MM.1S (cell line): ENCODE results near the gene MED13L.

Source experiments
- DNase-seq: peaks from one replicate; pipeline ENCODE4 v3.0.0-alpha.2; 2015
- H2AFZ ChIP-seq: fragments of 300-600 bp; sonication (generic); 2 replicates; pipeline ENCODE4 v1.6.0; 2016; ENCODE audit warnings: antibody characterized with exemption, low read length
- H3F3A ChIP-seq: fragments of 300-600 bp; sonication (generic); 2 replicates; pipeline ENCODE4 v1.6.1; 2016; ENCODE audit warnings: mild to moderate bottlenecking, antibody characterized with exemption, low read length, moderate library complexity, mixed read lengths; ENCODE audit not compliant: insufficient read depth
- H3K27ac ChIP-seq: fragments of 300-600 bp; sonication (generic); 2 replicates; pipeline ENCODE4 v1.5.1; 2016; ENCODE audit warnings: mild to moderate bottlenecking, low read length
- H3K27me3 ChIP-seq: fragments of 300-600 bp; sonication (generic); replicated peaks from 2 replicates; pipeline ENCODE4 v1.6.0; 2016; ENCODE audit warnings: low read length; ENCODE audit not compliant: insufficient read depth
- H3K36me3 ChIP-seq: fragments of 300-600 bp; sonication (generic); replicated peaks from 2 replicates; pipeline ENCODE4 v1.6.1; 2016; ENCODE audit warnings: mild to moderate bottlenecking, low read length, mixed read lengths; ENCODE audit not compliant: insufficient read depth
- H3K4me1 ChIP-seq: fragments of 300-600 bp; sonication (generic); 2 replicates; pipeline ENCODE4 v1.6.1; 2016; ENCODE audit warnings: low read length, mixed read lengths
- H3K4me2 ChIP-seq: fragments of 300-600 bp; sonication (generic); 2 replicates; pipeline ENCODE4 v1.6.0; 2016; ENCODE audit warnings: low read depth, low read length
- H3K4me3 ChIP-seq: fragments of 300-600 bp; sonication (generic); 2 replicates; pipeline ENCODE4 v1.5.1; 2016; ENCODE audit warnings: low read length, mixed read lengths
- H3K79me2 ChIP-seq: fragments of 300-600 bp; sonication (generic); 2 replicates; pipeline ENCODE4 v1.6.1; 2016; ENCODE audit warnings: mixed run types, low read length, mixed read lengths
- H3K9ac ChIP-seq: fragments of 300-600 bp; sonication (generic); 2 replicates; pipeline ENCODE4 v1.6.1; 2016; ENCODE audit warnings: low read length, mixed read lengths
- H3K9me2 ChIP-seq: fragments of 300-600 bp; sonication (generic); replicated peaks from 2 replicates; pipeline ENCODE4 v1.6.1; 2016; ENCODE audit warnings: mild to moderate bottlenecking, low read length, mixed read lengths; ENCODE audit not compliant: insufficient read depth
- H3K9me3 ChIP-seq: fragments of 300-600 bp; sonication (generic); replicated peaks from 2 replicates; pipeline ENCODE4 v1.6.1; 2016; ENCODE audit warnings: mild to moderate bottlenecking, low read length, mixed read lengths; ENCODE audit not compliant: insufficient read depth
- H4K20me1 ChIP-seq: fragments of 300-600 bp; sonication (generic); 2 replicates; pipeline ENCODE4 v1.6.1; 2016; ENCODE audit warnings: mild to moderate bottlenecking, low read length, moderate library complexity, mixed read lengths; ENCODE audit not compliant: insufficient read depth
- EZH2 ChIP-seq: fragments of 300-600 bp; sonication (generic); optimal IDR thresholded peaks from 2 replicates; pipeline ENCODE3; 2017; ENCODE audit warnings: low read depth, mild to moderate bottlenecking, antibody characterized with exemption, low read length, mixed read lengths
- EZH2phosphoT487 ChIP-seq: fragments of 300-600 bp; sonication (generic); IDR thresholded peaks from 2 replicates; pipeline ENCODE4 v1.6.1; 2018; ENCODE audit warnings: antibody characterized with exemption, low read length
- TF ChIP-seq, protein P1 (sequence below): fragments of 300-600 bp; sonication (generic); IDR thresholded peaks from 2 replicates; pipeline ENCODE4 v1.5.1; 2016; ENCODE audit warnings: antibody characterized with exemption, low read length, mixed read lengths

The MED13L gene

DNA sequence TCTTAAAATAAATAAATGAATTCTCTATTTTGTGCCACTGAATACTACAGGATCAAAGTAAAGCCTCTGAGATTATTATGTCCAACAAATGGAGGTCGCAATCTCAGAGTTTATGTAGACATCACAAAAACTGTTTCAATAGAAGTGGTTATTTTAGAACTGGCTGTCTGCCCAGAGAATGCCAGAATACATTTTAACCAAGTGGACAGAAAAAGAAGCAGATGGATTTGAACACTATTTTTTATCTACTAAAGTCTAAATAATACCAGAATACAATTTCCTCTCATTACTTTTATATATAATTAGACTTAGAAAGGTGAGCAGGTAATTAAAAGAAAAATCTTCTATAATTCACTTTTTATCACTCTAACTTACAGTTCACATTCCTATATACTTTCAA lies 118.3 kb downstream of the MED13L start:
- Histone ChIP-seq H3K79me2 (peaks cover 100% of the 10 kb centered on the region), H3K9me2 (no peaks in the 10 kb centered on the region), H4K20me1 (peaks cover 40% of the 10 kb centered on the region), H3K27ac (no peak overlapping the region), H2AFZ (no peak overlapping the region), H3K4me2 (no peak overlapping the region), H3K4me3 (no peak overlapping the region), H3K4me1 (no peaks in the 10 kb centered on the region), H3K9ac (no peak overlapping the region), H3F3A (no peaks in the 10 kb centered on the region), H3K9me3 (no peaks in the 10 kb centered on the region), H3K36me3 (no peaks in the 10 kb centered on the region), H3K27me3 (no peaks in the 10 kb centered on the region)
- DNase-seq = no peak
- TF ChIP-seq, protein P1, sequence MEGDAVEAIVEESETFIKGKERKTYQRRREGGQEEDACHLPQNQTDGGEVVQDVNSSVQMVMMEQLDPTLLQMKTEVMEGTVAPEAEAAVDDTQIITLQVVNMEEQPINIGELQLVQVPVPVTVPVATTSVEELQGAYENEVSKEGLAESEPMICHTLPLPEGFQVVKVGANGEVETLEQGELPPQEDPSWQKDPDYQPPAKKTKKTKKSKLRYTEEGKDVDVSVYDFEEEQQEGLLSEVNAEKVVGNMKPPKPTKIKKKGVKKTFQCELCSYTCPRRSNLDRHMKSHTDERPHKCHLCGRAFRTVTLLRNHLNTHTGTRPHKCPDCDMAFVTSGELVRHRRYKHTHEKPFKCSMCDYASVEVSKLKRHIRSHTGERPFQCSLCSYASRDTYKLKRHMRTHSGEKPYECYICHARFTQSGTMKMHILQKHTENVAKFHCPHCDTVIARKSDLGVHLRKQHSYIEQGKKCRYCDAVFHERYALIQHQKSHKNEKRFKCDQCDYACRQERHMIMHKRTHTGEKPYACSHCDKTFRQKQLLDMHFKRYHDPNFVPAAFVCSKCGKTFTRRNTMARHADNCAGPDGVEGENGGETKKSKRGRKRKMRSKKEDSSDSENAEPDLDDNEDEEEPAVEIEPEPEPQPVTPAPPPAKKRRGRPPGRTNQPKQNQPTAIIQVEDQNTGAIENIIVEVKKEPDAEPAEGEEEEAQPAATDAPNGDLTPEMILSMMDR = no peak
- TF ChIP-seq EZH2 = no peak
- TF ChIP-seq EZH2phosphoT487 = no peak

DNA sequence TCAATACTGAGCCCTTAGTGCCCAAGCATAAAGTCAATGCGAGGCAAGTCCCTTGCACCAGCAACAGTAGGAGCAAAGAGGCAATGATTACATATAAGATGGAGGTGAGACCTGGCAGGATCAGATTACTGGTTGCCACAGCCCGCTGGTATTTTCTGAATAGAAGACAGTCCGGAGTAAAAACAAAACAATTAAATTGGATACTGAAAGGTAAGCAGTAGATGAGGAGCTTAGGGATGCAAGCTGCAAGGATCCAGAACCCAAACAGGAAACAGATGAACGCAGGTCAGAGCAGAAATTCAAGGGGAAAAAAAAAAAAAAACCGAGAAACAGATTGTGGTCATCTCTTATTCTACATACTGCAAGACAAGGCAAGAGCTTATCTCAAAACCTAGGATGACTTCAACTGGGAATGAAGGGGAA lies 119.6 kb downstream of the MED13L start:
- H3K4me3 ChIP-seq = no peak overlapping the region
- H3K27me3 ChIP-seq = no peaks in the 10 kb centered on the region
- no peaks in the 10 kb centered on the region for H3K4me1 ChIP-seq
- H3K79me2 ChIP-seq = peaks cover 100% of the 10 kb centered on the region
- TF ChIP-seq, protein P1 = no peak
- TF ChIP-seq EZH2phosphoT487 (no peak), EZH2 (no peak)
- H3K36me3 ChIP-seq = no peaks in the 10 kb centered on the region
- no peak overlapping the region for H3K9ac ChIP-seq
- no peak for DNase-seq
- H3K9me3 ChIP-seq = no peaks in the 10 kb centered on the region
- H3K4me2 ChIP-seq = no peak overlapping the region
- no peaks in the 10 kb centered on the region for H3F3A ChIP-seq
- no peak overlapping the region for H3K27ac ChIP-seq
- H4K20me1 ChIP-seq = peaks cover 43% of the 10 kb centered on the region
- no peaks in the 10 kb centered on the region for H3K9me2 ChIP-seq
- H2AFZ ChIP-seq = no peak overlapping the region

DNA sequence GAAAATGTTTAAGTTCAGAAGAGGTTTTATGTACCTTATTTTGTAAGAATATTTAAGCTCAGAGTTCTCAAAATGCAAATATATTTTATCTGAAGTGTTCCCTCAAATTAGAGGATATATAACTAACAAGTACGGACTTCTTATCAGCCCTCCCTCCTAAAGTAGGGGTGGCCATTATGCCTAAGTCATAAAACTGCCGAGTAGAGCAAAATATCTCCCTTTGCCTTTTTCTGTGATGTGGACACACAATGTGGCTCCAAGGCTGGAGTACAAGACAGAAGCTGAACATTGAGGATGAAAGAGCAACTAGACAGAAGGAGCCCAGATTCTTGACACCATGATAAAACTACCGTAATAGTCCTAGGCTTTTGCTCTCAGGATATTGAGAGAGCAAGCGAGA lies 120.9 kb downstream of the MED13L start:
- Histone ChIP-seq H2AFZ (no peak overlapping the region), H3K79me2 (peaks cover 100% of the 10 kb centered on the region), H3K4me2 (no peak overlapping the region), H4K20me1 (peaks cover 37% of the 10 kb centered on the region), H3K27ac (no peak overlapping the region), H3F3A (no peaks in the 10 kb centered on the region), H3K9me2 (no peaks in the 10 kb centered on the region), H3K4me3 (no peak overlapping the region), H3K9me3 (no peaks in the 10 kb centered on the region), H3K27me3 (no peaks in the 10 kb centered on the region), H3K36me3 (no peaks in the 10 kb centered on the region), H3K4me1 (no peaks in the 10 kb centered on the region), H3K9ac (no peak overlapping the region)
- no peak for DNase-seq
- TF ChIP-seq EZH2 (no peak), EZH2phosphoT487 (no peak)
- TF ChIP-seq, protein P1 = no peak
